ENCODE measurements around the gene PHYHIPL. TPM values are rescaled to one million over a fixed set of nuclear protein-coding genes. Genes with fewer than 3 reads are reported as not detected.

Gene PHYHIPL
- total and polyA plus RNA-seq, 2 of the 8 experiments (the other 6 are each of a cell fraction or from before 2014, with no cell fraction given): 0.23 to 0.48 TPM

GRCh38 chr10:59245686-59246085, 69.2 kb downstream of the PHYHIPL start:
- Histone ChIP-seq H3K18ac (ENCODE audit: extremely low read depth, low read length) (no peak overlapping the region), H3K36me3 (ENCODE audit: control insufficient read depth in 2 of 4, insufficient read depth in 4 of 4, low read length in 3 of 4) (no peaks in the 10 kb centered on the region), H3K79me1 (ENCODE audit: low read depth, low read length) (no peaks in the 10 kb centered on the region), H3K4me3 (ENCODE audit: extremely low read depth in 1 of 4, insufficient read depth in 2 of 4, low read depth in 3 of 4, low read length in 4 of 4) (no peak overlapping the region), H3K4ac (replicated peaks; ENCODE audit: insufficient read length, low read depth, low read length) (no peak overlapping the region), H2AK5ac (ENCODE audit: low read depth, low read length) (no peak overlapping the region), H3K56ac (replicated peaks; ENCODE audit: insufficient read length, low read depth, low read length) (no peak overlapping the region), H4K5ac (ENCODE audit: insufficient read length, low read depth, low read length) (no peak overlapping the region), H3K4me1 (replicated peaks in 1 of 4; ENCODE audit: control insufficient read depth in 3 of 4, insufficient read depth in 4 of 4, low read length in 3 of 4) (no peaks in the 10 kb centered on the region), H2BK5ac (ENCODE audit: low read depth, low read length) (no peak overlapping the region), H2BK12ac (ENCODE audit: low read depth, low read length) (no peak overlapping the region), H4K20me1 (replicated peaks in 1 of 2; ENCODE audit: control insufficient read depth in 1 of 2, insufficient read depth in 2 of 2, low read length in 2 of 2) (no peaks in the 10 kb centered on the region), H3K27ac (ENCODE audit: low read depth, low read length) (no peak overlapping the region), H3K9ac (replicated peaks in 1 of 4; ENCODE audit: extremely low read depth in 1 of 4, low read depth in 3 of 4, low read length in 3 of 4) (no peak overlapping the region), H3K27me3 (replicated peaks in 1 of 4; ENCODE audit: control insufficient read depth in 3 of 4, extremely low read depth in 1 of 4, insufficient read depth in 3 of 4, low read length in 3 of 4) (no peaks in the 10 kb centered on the region), H2BK15ac (ENCODE audit: low read length) (no peak overlapping the region), H3K4me2 (ENCODE audit: insufficient read depth in 1 of 2, low read depth in 2 of 2, low read length in 2 of 2) (no peak overlapping the region), H3K9me3 (ENCODE audit: insufficient read depth in 2 of 2, low read depth in 1 of 2, low read length in 1 of 2) (no peaks in the 10 kb centered on the region), H4K8ac (ENCODE audit: extremely low read depth, insufficient read depth, low read length) (no peak overlapping the region), H3K79me2 (ENCODE audit: control insufficient read depth in 1 of 2, insufficient read depth in 2 of 2, low read length in 2 of 2) (no peaks in the 10 kb centered on the region), H2BK120ac (replicated peaks; ENCODE audit: low read depth, low read length) (no peak overlapping the region), H3K23ac (ENCODE audit: insufficient read length) (no peak overlapping the region), H3K14ac (ENCODE audit: insufficient read length) (no peak overlapping the region), H2AFZ (ENCODE audit: low read length) (no peak overlapping the region), H4K91ac (replicated peaks; ENCODE audit: insufficient read length, low read length) (no peak overlapping the region), H2BK20ac (ENCODE audit: low read length) (no peak overlapping the region), H3K23me2 (ENCODE audit: low read depth, low read length) (no peaks in the 10 kb centered on the region)
- 89% methylated on average over 1 of the region's 1 CpG; no CpG with 5 or more reads in 1 of the 2 experiments for WGBS, 2 experiments (ENCODE audit: extremely low coverage in 1 of 2, insufficient coverage in 1 of 2, insufficient read length in 1 of 2, insufficient replicate concordance in 2 of 2, low coverage in 1 of 2, low lambda C conversion rate in 2 of 2, missing lambda C conversion rate in 1 of 2)
- CTCF ChIA-PET (ENCODE audit: partially characterized antibody): no interaction called here
- FAIRE-seq (no peak), DNase-seq (ENCODE audit: low read depth in 1 of 2, low spot score in 2 of 2) (no peak)
- POLR2A ChIA-PET (ENCODE audit: partially characterized antibody): no interaction called here
- TF ChIP-seq TEAD4 (IDR thresholded peaks at IDR 0.05; ENCODE audit: low read depth, low read length): no peak
- TF ChIP-seq HDAC6 (IDR thresholded peaks at IDR 0.05; ENCODE audit: low read depth, low read length): no peak
- no peak for TF ChIP-seq SAP30 (IDR thresholded peaks at IDR 0.05; ENCODE audit: insufficient read depth, insufficient replicate concordance, low read length)
- no peak for TF ChIP-seq JUND (IDR thresholded peaks at IDR 0.05; ENCODE audit: low read length)
- TF ChIP-seq CBX5 (IDR thresholded peaks at IDR 0.05; ENCODE audit: low read depth, low read length): no peak
- TF ChIP-seq, protein P1, sequence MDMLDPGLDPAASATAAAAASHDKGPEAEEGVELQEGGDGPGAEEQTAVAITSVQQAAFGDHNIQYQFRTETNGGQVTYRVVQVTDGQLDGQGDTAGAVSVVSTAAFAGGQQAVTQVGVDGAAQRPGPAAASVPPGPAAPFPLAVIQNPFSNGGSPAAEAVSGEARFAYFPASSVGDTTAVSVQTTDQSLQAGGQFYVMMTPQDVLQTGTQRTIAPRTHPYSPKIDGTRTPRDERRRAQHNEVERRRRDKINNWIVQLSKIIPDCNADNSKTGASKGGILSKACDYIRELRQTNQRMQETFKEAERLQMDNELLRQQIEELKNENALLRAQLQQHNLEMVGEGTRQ (IDR thresholded peaks at IDR 0.05; ENCODE audit: low read length): no peak
- no peak for TF ChIP-seq CHD2 (IDR thresholded peaks at IDR 0.05; ENCODE audit: low read length)
- TF ChIP-seq PHF8 (conservative IDR thresholded peaks at IDR 0.05; ENCODE audit: low read depth, low read length): no peak
- TF ChIP-seq BACH1 (IDR thresholded peaks at IDR 0.05; ENCODE audit: low read length): no peak
- no peak for TF ChIP-seq TAF1 (IDR thresholded peaks at IDR 0.05; ENCODE audit: low read depth, low read length)
- no peak for TF ChIP-seq ATF3 (IDR thresholded peaks at IDR 0.05; ENCODE audit: insufficient read depth, low read depth, low read length)
- no peak for TF ChIP-seq EGR1 (IDR thresholded peaks at IDR 0.05; ENCODE audit: borderline replicate concordance, low read depth, low read length)
